HepG2 (cell line): ENCODE data around the gene ATF1. TPM values are rescaled to one million over a fixed set of nuclear protein-coding genes. Genes with fewer than 3 reads are reported as not detected.

Experiments
- ATAC-seq: fragments of 200-7000 bp; cut with Tn5 transposase; 3 replicates; pipeline ENCODE4 v1.9.1; 2020; ENCODE audit warnings: mild to moderate bottlenecking, moderate library complexity
- BruUV-seq: library from RNA; stranded (reverse); fragments of 400-500 nt; replicated peaks from 2 replicates; lab custom pipeline; 2021; lab: Mats Ljungman, UMichigan
- CTCF ChIA-PET: fragments of 300-600 bp; formaldehyde crosslinking; extraction: SDS; loops from one replicate; lab custom pipeline; 2021; ENCODE audit warnings: low total read pairs, inconsistent platforms, low intra/inter-chr PET ratio; lab: Yijun Ruan, JAX
- POLR2A ChIA-PET: fragments of 350-600 bp; sonication (Branson Sonifier 250); formaldehyde crosslinking; loops from one replicate; lab custom pipeline; 2020; ENCODE audit warnings: antibody characterized with exemption, inconsistent platforms; lab: Yijun Ruan, JAX
- DNase-seq: peaks from one replicate; pipeline ENCODE4 v3.0.0-alpha.2; 2015; ENCODE audit warnings: low spot score
- FAIRE-seq: peaks from 3 replicates; lab custom pipeline; 2011; peaks lifted over from hg19 to GRCh38; lab: Jason Lieb, UNC
- H2AFZ ChIP-seq: one replicate; pipeline ENCODE4 v1.6.1; 2011; ENCODE audit warnings: low read length, inconsistent platforms
- H3K27ac ChIP-seq: fragments of 300-600 bp; 3 replicates; pipeline ENCODE4 v1.8.0; 2011; ENCODE audit warnings: mixed run types, mild to moderate bottlenecking, mixed read lengths, low read length, inconsistent platforms; ENCODE audit not compliant: insufficient read depth; ENCODE audit errors: extremely low read length
- H3K27me3 ChIP-seq, 2 experiments: fragments of 200-600 bp in 1 of 2; 2 replicates in 1 of 2; 3 replicates in 1 of 2; pipeline versions ENCODE4 v1.6.0 to v1.8.0; 2011; ENCODE audit warnings: low read length in 2 of 2, mild to moderate bottlenecking in 2 of 2, moderate library complexity in 2 of 2, inconsistent platforms in 1 of 2; ENCODE audit not compliant: insufficient read depth in 2 of 2, control insufficient read depth in 1 of 2
- H3K36me3 ChIP-seq, 2 experiments: fragments of 200-600 bp in 1 of 2; replicated peaks in 1 of 2; 2 replicates in 1 of 2; 3 replicates in 1 of 2; pipeline versions ENCODE4 v1.5.1 to v1.8.0; 2011; ENCODE audit warnings: low read length in 2 of 2, inconsistent platforms in 1 of 2; ENCODE audit not compliant: insufficient read depth in 2 of 2, control insufficient read depth in 1 of 2
- H3K4me1 ChIP-seq: 2 replicates; pipeline ENCODE4 v1.5.1; 2012; ENCODE audit warnings: low read length, inconsistent platforms; ENCODE audit not compliant: insufficient read depth
- H3K4me2 ChIP-seq: 2 replicates; pipeline ENCODE4 v1.6.0; 2011; ENCODE audit warnings: low read depth, low read length, inconsistent platforms
- H3K4me3 ChIP-seq, 3 experiments: fragments of 200-600 bp in 1 of 3; sonication (generic), shearing (Covaris generic) in 1 of 3; replicated peaks in 1 of 3; 2 replicates each; pipeline ENCODE4 v1.5.1; 2011 to 2016; ENCODE audit warnings: low read length in 3 of 3, inconsistent platforms in 2 of 3, low read depth in 2 of 3, mild to moderate bottlenecking in 2 of 3, control low read depth in 1 of 3, mixed read lengths in 1 of 3; ENCODE audit not compliant: insufficient read depth in 1 of 3
- H3K79me2 ChIP-seq: one replicate; pipeline ENCODE4 v1.6.1; 2011; ENCODE audit warnings: low read length, inconsistent platforms; ENCODE audit not compliant: insufficient read depth
- H3K9ac ChIP-seq: 2 replicates; pipeline ENCODE4 v1.6.0; 2011; ENCODE audit warnings: mild to moderate bottlenecking, low read depth, low read length, inconsistent platforms; ENCODE audit not compliant: insufficient read depth
- H3K9me3 ChIP-seq: 2 replicates; pipeline ENCODE4 v1.5.1; 2012; ENCODE audit warnings: mild to moderate bottlenecking, low read length
- H4K20me1 ChIP-seq: 2 replicates; pipeline ENCODE4 v1.6.0; 2011; ENCODE audit warnings: inconsistent platforms, mild to moderate bottlenecking, low read length, moderate library complexity; ENCODE audit not compliant: insufficient read depth
- ARNT ChIP-seq: fragments of 450-650 bp; IDR thresholded peaks from 2 replicates; pipeline ENCODE4 v1.6.1; 2017
- IRX3 ChIP-seq: sonication (generic); formaldehyde crosslinking; IDR thresholded peaks from 2 replicates; pipeline ENCODE4 v1.8.1; 2023; ENCODE audit warnings: mild to moderate bottlenecking, low read depth, missing genetic modification reagents, borderline replicate concordance
- RERE ChIP-seq: IDR thresholded peaks from 2 replicates; pipeline ENCODE4 v1.6.1; 2016; ENCODE audit warnings: low read depth, missing genetic modification reagents, missing compliant biosample characterization
- SATB2 ChIP-seq: sonication (generic); formaldehyde crosslinking; IDR thresholded peaks from 2 replicates; pipeline ENCODE4 v1.5.0; 2020; ENCODE audit warnings: missing genetic modification reagents
- ZNF224 ChIP-seq: sonication (generic); formaldehyde crosslinking; IDR thresholded peaks from 2 replicates; pipeline ENCODE4 v1.5.0; 2020; ENCODE audit warnings: mild to moderate bottlenecking, missing genetic modification reagents
- ZNF326 ChIP-seq: sonication (generic); formaldehyde crosslinking; IDR thresholded peaks from 2 replicates; pipeline ENCODE4 v1.4.0; 2020; ENCODE audit warnings: missing genetic modification reagents, borderline replicate concordance
- ZNF562 ChIP-seq: sonication (generic); formaldehyde crosslinking; IDR thresholded peaks from 2 replicates; pipeline ENCODE4 v1.8.0; 2022; ENCODE audit warnings: missing genetic modification reagents, borderline replicate concordance
- ZNF720 ChIP-seq: sonication (generic); formaldehyde crosslinking; IDR thresholded peaks from 2 replicates; pipeline ENCODE4 v1.4.0; 2020; ENCODE audit warnings: missing genetic modification reagents
- ZSCAN12 ChIP-seq: sonication (generic); formaldehyde crosslinking; IDR thresholded peaks from 2 replicates; pipeline ENCODE4 v1.9.0; 2021; ENCODE audit warnings: mild to moderate bottlenecking, missing genetic modification reagents
- WGBS: methylation state at CpG from one replicate; pipeline ENCODE4 v1.1.6; 2017; ENCODE audit warnings: low lambda C conversion rate; 5-methylcytosine and 5-hydroxymethylcytosine counted together
- in situ Hi-C: cut with HindIII; loops from 2 replicates; pipeline ENCODE4 v1.10.0; 2017; ENCODE audit warnings: low pct_unique_long_range_greater_than_20kb; ENCODE audit not compliant: extremely low pct_ligation_motif_present
- intact Hi-C: fragments of 100-400 bp; cut with micrococcal nuclease; formaldehyde crosslinking; loops from one replicate; pipeline ENCODE4 v1.10.0; 2022; ENCODE audit not compliant: unreplicated experiment
- polyA plus RNA-seq, 8 experiments: library from polyadenylated mRNA; depleted of rRNA in 3 of 8; stranded (reverse) in 7 of 8; unstranded in 1 of 8; fragments of >200 nt; fragmentation: Illumina TruSeq in 4 of 8; extraction: Trizol in 4 of 8; gene quantifications; 2 replicates each; pipeline versions ENCODE4 v1.2.1 to v1.2.3, GENCODE V29; 2011 to 2016; ENCODE audit warnings: low read depth in 4 of 8, missing spikeins in 1 of 8, mixed read lengths in 1 of 8; ENCODE audit not compliant: insufficient read depth in 1 of 8
- total RNA-seq, 5 experiments: library from RNA; depleted of rRNA; stranded (reverse); fragments of >200 nt; fragmentation: Illumina TruSeq; extraction: Trizol; gene quantifications; 2 replicates each; pipeline ENCODE4 v1.2.3, GENCODE V29; 2016; ENCODE audit warnings: low read depth in 1 of 5
- TF ChIP-seq, protein P1 (sequence below): sonication (generic); formaldehyde crosslinking; IDR thresholded peaks from 2 replicates; pipeline ENCODE4 v1.5.0; 2020; ENCODE audit warnings: mild to moderate bottlenecking, missing genetic modification reagents

ATF1 gene
- total and polyA plus RNA-seq, 2 of the 13 experiments (the other 11 are each of a cell fraction or from before 2014, with no cell fraction given) = 29.3 to 52.0 TPM

DNA sequence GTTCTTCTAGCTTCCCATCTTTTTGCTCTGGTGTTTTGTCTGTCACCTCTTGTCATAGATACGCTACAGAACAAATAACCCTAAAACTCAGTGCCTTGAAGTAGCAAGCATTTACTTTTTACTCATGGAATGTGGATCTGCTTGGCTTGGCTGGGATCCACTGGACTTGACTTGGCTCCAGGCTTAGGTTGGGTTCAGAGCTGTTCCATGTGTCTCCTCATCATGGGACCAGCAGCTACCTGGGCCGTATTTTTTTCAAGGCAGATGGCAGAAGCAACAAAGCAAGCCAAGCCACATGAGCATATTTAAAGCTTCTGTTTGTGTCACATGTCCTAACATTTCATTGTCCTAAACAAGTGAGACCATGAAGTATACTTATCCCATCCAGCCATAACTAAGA lies 48.7 kb upstream of the ATF1 start (continued):
- TF ChIP-seq ZNF720 (CRISPR knock-in tag) = no peak
- TF ChIP-seq, all 625 proteins: peak for 0

GRCh38 chr12:50718760-50719159 lies 45.1 kb upstream of the ATF1 start:
- in situ Hi-C loops = no loop called here
- 87% methylated on average over 2 of the region's 2 CpGs for WGBS
- DNase-seq (no peak), ATAC-seq (no peak), FAIRE-seq (no peak)
- no peak overlapping the region for H3K4me3 ChIP-seq
- no peaks in the 10 kb centered on the region for H3K27me3 ChIP-seq
- no peaks in the 10 kb centered on the region for H3K9me3 ChIP-seq
- no peak overlapping the region for H3K9ac ChIP-seq
- no peak overlapping the region for H2AFZ ChIP-seq
- no peak overlapping the region for H3K27ac ChIP-seq
- no peak overlapping the region for H3K4me2 ChIP-seq
- POLR2A ChIA-PET = no interaction called here
- intact Hi-C loops = no loop called here
- H4K20me1 ChIP-seq = no peaks in the 10 kb centered on the region
- peaks cover 21 to 72% of the 10 kb centered on the region in 2 experiments for H3K36me3 ChIP-seq
- CTCF ChIA-PET = no interaction called here
- no peaks in the 10 kb centered on the region for H3K4me1 ChIP-seq
- TF ChIP-seq SATB2 (CRISPR knock-in tag) = no peak
- no peak for TF ChIP-seq RERE (CRISPR knock-in tag)
- TF ChIP-seq ZSCAN12 (CRISPR knock-in tag) = no peak
- TF ChIP-seq, protein P1, sequence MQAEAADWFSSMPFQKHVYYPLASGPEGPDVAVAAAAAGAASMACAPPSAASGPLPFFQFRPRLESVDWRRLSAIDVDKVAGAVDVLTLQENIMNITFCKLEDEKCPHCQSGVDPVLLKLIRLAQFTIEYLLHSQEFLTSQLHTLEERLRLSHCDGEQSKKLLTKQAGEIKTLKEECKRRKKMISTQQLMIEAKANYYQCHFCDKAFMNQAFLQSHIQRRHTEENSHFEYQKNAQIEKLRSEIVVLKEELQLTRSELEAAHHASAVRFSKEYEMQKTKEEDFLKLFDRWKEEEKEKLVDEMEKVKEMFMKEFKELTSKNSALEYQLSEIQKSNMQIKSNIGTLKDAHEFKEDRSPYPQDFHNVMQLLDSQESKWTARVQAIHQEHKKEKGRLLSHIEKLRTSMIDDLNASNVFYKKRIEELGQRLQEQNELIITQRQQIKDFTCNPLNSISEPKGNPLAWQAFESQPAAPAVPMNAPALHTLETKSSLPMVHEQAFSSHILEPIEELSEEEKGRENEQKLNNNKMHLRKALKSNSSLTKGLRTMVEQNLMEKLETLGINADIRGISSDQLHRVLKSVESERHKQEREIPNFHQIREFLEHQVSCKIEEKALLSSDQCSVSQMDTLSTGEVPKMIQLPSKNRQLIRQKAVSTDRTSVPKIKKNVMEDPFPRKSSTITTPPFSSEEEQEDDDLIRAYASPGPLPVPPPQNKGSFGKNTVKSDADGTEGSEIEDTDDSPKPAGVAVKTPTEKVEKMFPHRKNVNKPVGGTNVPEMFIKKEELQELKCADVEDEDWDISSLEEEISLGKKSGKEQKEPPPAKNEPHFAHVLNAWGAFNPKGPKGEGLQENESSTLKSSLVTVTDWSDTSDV (CRISPR knock-in tag) = no peak
- no peak for TF ChIP-seq ZNF224 (CRISPR knock-in tag)
- no peak for TF ChIP-seq ZNF326 (CRISPR knock-in tag)
- no peak for TF ChIP-seq IRX3 (CRISPR knock-in tag)
- TF ChIP-seq ZNF562 = no peak
- TF ChIP-seq ARNT = no peak
- H3K79me2 ChIP-seq = no peaks in the 10 kb centered on the region
- no TSS peak for BruUV-seq
